HCT116 (cell line): ENCODE data around the gene ADARB2. TPM values are rescaled to one million over a fixed set of nuclear protein-coding genes. Genes with fewer than 3 reads are reported as not detected.

ENCODE experiments used
- ATAC-seq: fragments of 200-7000 bp; cut with Tn5 transposase; 2 replicates; pipeline ENCODE4 v1.9.1; 2020; ENCODE audit warnings: mild to moderate bottlenecking, moderate library complexity
- BruUV-seq: library from RNA; stranded (reverse); fragments of 400-500 nt; replicated peaks from 2 replicates; lab custom pipeline; 2021; lab: Mats Ljungman, UMichigan
- CTCF ChIA-PET: fragments of 300-600 bp; sonication (Branson Sonifier 250); formaldehyde crosslinking; loops from one replicate; lab custom pipeline; 2021; ENCODE audit warnings: antibody characterized with exemption; lab: Charles Lee
- POLR2A ChIA-PET: fragments of 300-600, 350-600 bp; sonication (Branson Sonifier 250); formaldehyde crosslinking; loops from one replicate; lab custom pipeline; 2021; ENCODE audit warnings: antibody characterized with exemption; lab: Charles Lee
- RAD21 ChIA-PET, 2 experiments: fragments of 300-600 bp; sonication (Branson Sonifier 250); formaldehyde crosslinking; loops; one replicate each; lab custom pipeline; 2023; ENCODE audit warnings: low total read pairs in 2 of 2; ENCODE audit not compliant: uncharacterized antibody in 2 of 2, unreplicated experiment in 2 of 2, low non-redundant PET in 1 of 2; lab: Charles Lee
- DNase-seq: peaks from one replicate; pipeline ENCODE4 v3.0.0-alpha.2; 2010; ENCODE audit warnings: low read depth, low spot score
- H2AFZ ChIP-seq: fragments of 200-600 bp; shearing (Covaris generic), sonication (generic); 2 replicates; pipeline ENCODE4 v1.6.1; 2017; ENCODE audit warnings: low read depth, mixed run types, mixed read lengths, antibody characterized with exemption, low read length; ENCODE audit not compliant: poor library complexity, severe bottlenecking
- H3K27ac ChIP-seq: 2 replicates; pipeline ENCODE4 v1.5.1; 2012; ENCODE audit warnings: low read depth, low read length
- H3K27me3 ChIP-seq: fragments of 200-600 bp; sonication (generic); 2 replicates; pipeline ENCODE4 v1.6.1; 2016; ENCODE audit warnings: mixed run types, low read length, mixed read lengths; ENCODE audit not compliant: insufficient read depth
- H3K36me3 ChIP-seq, 2 experiments: fragments of 200-500 bp in 1 of 2; fragments of 200-600 bp in 1 of 2; sonication (Bioruptor generic) in 1 of 2; sonication (generic) in 1 of 2; 2 replicates each; pipeline versions ENCODE4 v1.5.1 to v1.6.1; 2014 to 2016; ENCODE audit warnings: low read length in 2 of 2, inconsistent platforms in 1 of 2, mixed read lengths in 1 of 2, mixed run types in 1 of 2; ENCODE audit not compliant: insufficient read depth in 2 of 2, control insufficient read depth in 1 of 2
- H3K4me1 ChIP-seq, 2 experiments: fragments of 200-600 bp in 1 of 2; sonication (generic) in 1 of 2; 2 replicates each; pipeline versions ENCODE4 v1.5.1 to v1.6.1; 2012 to 2017; ENCODE audit warnings: low read length in 2 of 2, inconsistent platforms in 1 of 2, mild to moderate bottlenecking in 1 of 2, mixed read lengths in 1 of 2, mixed run types in 1 of 2, moderate library complexity in 1 of 2; ENCODE audit not compliant: insufficient read depth in 2 of 2, control insufficient read depth in 1 of 2
- H3K4me2 ChIP-seq: fragments of 200-600 bp; sonication (generic); 2 replicates; pipeline ENCODE4 v1.6.1; 2017; ENCODE audit warnings: mixed run types, low read length, mixed read lengths
- H3K4me3 ChIP-seq, 2 experiments: fragments of 200-600 bp in 1 of 2; sonication (generic) in 1 of 2; replicated peaks in 1 of 2; 2 replicates each; pipeline ENCODE4 v1.5.1; 2011 to 2016; ENCODE audit warnings: low read length in 2 of 2, control low read depth in 1 of 2, low read depth in 1 of 2, mild to moderate bottlenecking in 1 of 2, mixed read lengths in 1 of 2, mixed run types in 1 of 2
- H3K79me2 ChIP-seq: fragments of 200-600 bp; sonication (generic); 2 replicates; pipeline ENCODE4 v1.6.1; 2017; ENCODE audit warnings: mild to moderate bottlenecking, mixed run types, low read length, moderate library complexity, mixed read lengths; ENCODE audit not compliant: insufficient read depth
- H3K9ac ChIP-seq: fragments of 200-600 bp; sonication (generic); 2 replicates; pipeline ENCODE4 v1.6.1; 2016; ENCODE audit warnings: low read length, mixed read lengths
- H3K9me2 ChIP-seq: fragments of 200-600 bp; sonication (generic), shearing (Covaris generic); 2 replicates; pipeline ENCODE4 v1.6.1; 2017; ENCODE audit warnings: mixed run types, mild to moderate bottlenecking, moderate library complexity; ENCODE audit not compliant: insufficient read depth
- H3K9me3 ChIP-seq, 2 experiments: fragments of 200-500 bp in 1 of 2; fragments of 200-600 bp in 1 of 2; sonication (Bioruptor generic) in 1 of 2; sonication (generic) in 1 of 2; 2 replicates each; pipeline ENCODE4 v1.6.1; 2014 to 2017; ENCODE audit warnings: low read length in 2 of 2, mixed read lengths in 2 of 2, inconsistent platforms in 1 of 2, low read depth in 1 of 2, mild to moderate bottlenecking in 1 of 2, mixed run types in 1 of 2, moderate library complexity in 1 of 2; ENCODE audit not compliant: control insufficient read depth in 1 of 2, insufficient read depth in 1 of 2
- H4K20me1 ChIP-seq: fragments of 200-600 bp; sonication (generic), shearing (Covaris generic); 2 replicates; pipeline ENCODE4 v1.6.1; 2017; ENCODE audit warnings: mixed run types, mild to moderate bottlenecking, moderate library complexity; ENCODE audit not compliant: insufficient read depth
- CBX3 ChIP-seq: IDR thresholded peaks from 2 replicates; pipeline ENCODE4 v1.6.1; 2012; ENCODE audit warnings: low read depth
- CEBPB ChIP-seq: IDR thresholded peaks from 2 replicates; pipeline ENCODE4 v1.6.1; 2012; ENCODE audit warnings: low read depth
- EGR1 ChIP-seq: IDR thresholded peaks from 2 replicates; pipeline ENCODE4 v1.6.1; 2012; ENCODE audit warnings: low read depth
- ELF1 ChIP-seq: IDR thresholded peaks from 2 replicates; pipeline ENCODE4 v1.6.1; 2012; ENCODE audit warnings: low read depth, borderline replicate concordance
- RAD21 ChIP-seq: IDR thresholded peaks from 2 replicates; pipeline ENCODE4 v1.6.1; 2012; ENCODE audit warnings: low read depth, mild to moderate bottlenecking
- SIN3A ChIP-seq: IDR thresholded peaks from 2 replicates; pipeline ENCODE4 v1.6.1; 2012; ENCODE audit warnings: low read depth
- SP1 ChIP-seq: IDR thresholded peaks from 2 replicates; pipeline ENCODE4 v1.6.1; 2012; ENCODE audit warnings: low read depth
- YY1 ChIP-seq: IDR thresholded peaks from 2 replicates; pipeline ENCODE4 v1.6.1; 2011; ENCODE audit warnings: low read length, low read depth, moderate library complexity, mild to moderate bottlenecking; ENCODE audit not compliant: insufficient replicate concordance; ENCODE audit errors: extremely low read depth
- ZNF274 ChIP-seq: fragments of 200-500 bp; sonication (Bioruptor generic); IDR thresholded peaks from 2 replicates; pipeline ENCODE4 v1.6.1; 2014; ENCODE audit warnings: mild to moderate bottlenecking, low read depth, low read length, inconsistent platforms
- intact Hi-C: fragments of 100-400 bp; cut with micrococcal nuclease; formaldehyde crosslinking; loops from 2 replicates; pipeline ENCODE4 v1.10.0; 2022
- total RNA-seq: library from RNA; stranded (reverse); gene quantifications from one replicate; pipeline ENCODE4 v1.2.1, GENCODE V29; 2021; ENCODE audit not compliant: unreplicated experiment
- TF ChIP-seq, protein P1 (sequence below), 3 experiments: fragments of 200-600 bp in 1 of 3; sonication (generic) in 1 of 3; IDR thresholded peaks in 2 of 3; conservative IDR thresholded peaks in 1 of 3; 2 replicates each; pipeline ENCODE4 v1.5.1; 2012 to 2017; ENCODE audit warnings: low read depth in 2 of 3, low read length in 2 of 3, antibody characterized with exemption in 1 of 3, borderline replicate concordance in 1 of 3, control low read depth in 1 of 3, mild to moderate bottlenecking in 1 of 3, mixed read lengths in 1 of 3, mixed run types in 1 of 3, moderate library complexity in 1 of 3; ENCODE audit not compliant: insufficient read depth in 1 of 3
- TF ChIP-seq, protein P2 (sequence below): IDR thresholded peaks from 2 replicates; pipeline ENCODE4 v1.6.1; 2011; ENCODE audit warnings: mild to moderate bottlenecking, low read length, moderate library complexity; ENCODE audit not compliant: insufficient replicate concordance; ENCODE audit errors: extremely low read depth
- TF ChIP-seq, protein P3 (sequence below): IDR thresholded peaks from 2 replicates; pipeline ENCODE4 v1.6.1; 2012

ADARB2 gene
- total RNA-seq, 1 experiment from 2014 or later = not detected

DNA sequence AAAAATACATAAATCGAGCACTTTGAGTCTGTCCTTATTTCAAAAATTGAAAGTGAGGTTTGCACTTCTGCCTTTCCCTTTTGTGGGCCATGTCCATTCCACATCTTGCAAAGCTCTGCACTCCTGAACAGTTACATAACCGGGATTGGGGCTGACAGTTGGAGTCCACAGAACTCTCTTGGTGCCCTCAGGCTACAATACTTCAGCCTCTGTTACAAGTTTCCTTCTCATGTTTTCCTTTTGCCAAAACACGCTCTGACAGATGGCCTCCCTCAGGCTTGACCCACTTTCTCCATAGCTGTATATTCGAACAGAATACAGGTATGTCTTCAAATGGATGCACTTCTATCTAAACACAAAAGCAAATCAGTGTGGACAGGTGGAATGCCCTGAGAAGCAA lies 345.2 kb downstream of the ADARB2 start:
- DNase-seq (no peak), ATAC-seq (no peak)
- TF ChIP-seq YY1 (no peak), ZNF274 (no peak), SIN3A (no peak)
- no TSS peak for BruUV-seq
- no peak overlapping the region for H2AFZ ChIP-seq
- RAD21 ChIA-PET = no interaction called here
- H3K4me3 ChIP-seq = no peak overlapping the region
- H3K9ac ChIP-seq = no peak overlapping the region
- H3K27me3 ChIP-seq = peaks cover 11% of the 10 kb centered on the region; the same call in 1 of the 2 replicates
- no peak overlapping the region for H3K27ac ChIP-seq
- H3K9me3 ChIP-seq = no peaks in the 10 kb centered on the region
- no peak overlapping the region for H3K4me2 ChIP-seq
- H3K4me1 ChIP-seq = no peaks in the 10 kb centered on the region
- H3K36me3 ChIP-seq = no peaks in the 10 kb centered on the region
- no peaks in the 10 kb centered on the region for H3K9me2 ChIP-seq
- no peaks in the 10 kb centered on the region; the same call in 1 of the 2 replicates for H4K20me1 ChIP-seq
- no peaks in the 10 kb centered on the region for H3K79me2 ChIP-seq
- intact Hi-C loops = no loop called here
- CTCF ChIA-PET = interaction anchor here (1.4 kb wide), 1 partner anchor 23 kb away, joined by 3 read pairs; no protein-coding TSS in a partner anchor
- POLR2A ChIA-PET = no interaction called here

DNA sequence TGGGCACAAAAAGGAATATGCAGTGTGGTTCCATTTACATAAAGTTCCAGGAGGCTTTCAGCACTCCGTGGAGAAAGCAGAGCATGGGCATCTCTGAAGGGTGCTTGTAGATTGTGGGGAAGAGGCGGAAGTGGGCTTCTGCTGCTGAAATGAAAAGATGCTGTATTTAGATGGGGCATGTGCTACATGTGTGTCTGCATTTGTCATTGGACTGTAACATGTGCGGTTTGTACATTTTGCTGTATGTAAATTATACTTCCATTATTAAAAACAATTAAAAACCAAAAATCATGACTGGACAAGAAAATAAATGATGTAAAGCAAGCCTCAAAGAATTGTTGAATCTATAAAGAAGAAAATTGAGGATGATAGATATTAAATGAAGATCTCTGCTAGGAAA lies 347.1 kb downstream of the ADARB2 start:
- no TSS peak for BruUV-seq
- CTCF ChIA-PET = interaction anchor here (1.0 kb wide), 1 partner anchor 21 kb away, joined by 5 read pairs; no protein-coding TSS in a partner anchor
- no peaks in the 10 kb centered on the region for H3K9me2 ChIP-seq
- H3K36me3 ChIP-seq = no peaks in the 10 kb centered on the region
- no peak overlapping the region for H3K27ac ChIP-seq
- no peak overlapping the region for H3K4me2 ChIP-seq
- POLR2A ChIA-PET = no interaction called here
- H4K20me1 ChIP-seq = no peaks in the 10 kb centered on the region; the same call in 1 of the 2 replicates
- TF ChIP-seq, protein P1, sequence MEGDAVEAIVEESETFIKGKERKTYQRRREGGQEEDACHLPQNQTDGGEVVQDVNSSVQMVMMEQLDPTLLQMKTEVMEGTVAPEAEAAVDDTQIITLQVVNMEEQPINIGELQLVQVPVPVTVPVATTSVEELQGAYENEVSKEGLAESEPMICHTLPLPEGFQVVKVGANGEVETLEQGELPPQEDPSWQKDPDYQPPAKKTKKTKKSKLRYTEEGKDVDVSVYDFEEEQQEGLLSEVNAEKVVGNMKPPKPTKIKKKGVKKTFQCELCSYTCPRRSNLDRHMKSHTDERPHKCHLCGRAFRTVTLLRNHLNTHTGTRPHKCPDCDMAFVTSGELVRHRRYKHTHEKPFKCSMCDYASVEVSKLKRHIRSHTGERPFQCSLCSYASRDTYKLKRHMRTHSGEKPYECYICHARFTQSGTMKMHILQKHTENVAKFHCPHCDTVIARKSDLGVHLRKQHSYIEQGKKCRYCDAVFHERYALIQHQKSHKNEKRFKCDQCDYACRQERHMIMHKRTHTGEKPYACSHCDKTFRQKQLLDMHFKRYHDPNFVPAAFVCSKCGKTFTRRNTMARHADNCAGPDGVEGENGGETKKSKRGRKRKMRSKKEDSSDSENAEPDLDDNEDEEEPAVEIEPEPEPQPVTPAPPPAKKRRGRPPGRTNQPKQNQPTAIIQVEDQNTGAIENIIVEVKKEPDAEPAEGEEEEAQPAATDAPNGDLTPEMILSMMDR (IDR thresholded peaks at IDR 0.05 in 2 of 3, conservative IDR thresholded peaks at IDR 0.05 in 1 of 3; ENCODE audit: borderline replicate concordance in 1 of 3, insufficient read depth in 1 of 3, low read depth in 2 of 3, low read length in 2 of 3) = no peak
- TF ChIP-seq, protein P2, sequence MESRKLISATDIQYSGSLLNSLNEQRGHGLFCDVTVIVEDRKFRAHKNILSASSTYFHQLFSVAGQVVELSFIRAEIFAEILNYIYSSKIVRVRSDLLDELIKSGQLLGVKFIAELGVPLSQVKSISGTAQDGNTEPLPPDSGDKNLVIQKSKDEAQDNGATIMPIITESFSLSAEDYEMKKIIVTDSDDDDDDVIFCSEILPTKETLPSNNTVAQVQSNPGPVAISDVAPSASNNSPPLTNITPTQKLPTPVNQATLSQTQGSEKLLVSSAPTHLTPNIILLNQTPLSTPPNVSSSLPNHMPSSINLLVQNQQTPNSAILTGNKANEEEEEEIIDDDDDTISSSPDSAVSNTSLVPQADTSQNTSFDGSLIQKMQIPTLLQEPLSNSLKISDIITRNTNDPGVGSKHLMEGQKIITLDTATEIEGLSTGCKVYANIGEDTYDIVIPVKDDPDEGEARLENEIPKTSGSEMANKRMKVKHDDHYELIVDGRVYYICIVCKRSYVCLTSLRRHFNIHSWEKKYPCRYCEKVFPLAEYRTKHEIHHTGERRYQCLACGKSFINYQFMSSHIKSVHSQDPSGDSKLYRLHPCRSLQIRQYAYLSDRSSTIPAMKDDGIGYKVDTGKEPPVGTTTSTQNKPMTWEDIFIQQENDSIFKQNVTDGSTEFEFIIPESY = no peak
- TF ChIP-seq ZNF274 = no peak
- no peak for TF ChIP-seq SP1
- TF ChIP-seq EGR1 = no peak
- no peak for TF ChIP-seq CEBPB
- TF ChIP-seq, protein P3, sequence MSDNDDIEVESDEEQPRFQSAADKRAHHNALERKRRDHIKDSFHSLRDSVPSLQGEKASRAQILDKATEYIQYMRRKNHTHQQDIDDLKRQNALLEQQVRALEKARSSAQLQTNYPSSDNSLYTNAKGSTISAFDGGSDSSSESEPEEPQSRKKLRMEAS = no peak
- TF ChIP-seq RAD21 = no peak
- TF ChIP-seq ELF1 = no peak
- TF ChIP-seq CBX3 = no peak
- peaks cover 13% of the 10 kb centered on the region; the same call in 1 of the 2 replicates for H3K27me3 ChIP-seq
- H2AFZ ChIP-seq = no peak overlapping the region
- no peak for DNase-seq
- no peak for ATAC-seq
- no peaks in the 10 kb centered on the region for H3K79me2 ChIP-seq
- H3K9me3 ChIP-seq = no peaks in the 10 kb centered on the region
- no peak overlapping the region for H3K9ac ChIP-seq
- no peaks in the 10 kb centered on the region for H3K4me1 ChIP-seq
- intact Hi-C loops = no loop called here
- RAD21 ChIA-PET = no interaction called here
- no peak overlapping the region for H3K4me3 ChIP-seq
